GM19463 (cell line): ENCODE data around the gene C1QL2.

ENCODE experiments used
- ATAC-seq: cut with Tn5 transposase; IDR thresholded peaks from one replicate; pipeline ENCODE4 v1.9.1; 2021; ENCODE audit warnings: mild to moderate bottlenecking, moderate library complexity; ENCODE audit not compliant: unreplicated experiment

C1QL2 gene

GRCh38 chr2:119158563-119159347 lies at the start of gene C1QL2:
TSS of gene C1QL2 (minus strand) at chr2:119158751. CDS start at chr2:119158269, 482 bp downstream.
- no peak for ATAC-seq

GRCh38 chr2:119207447-119207846 lies 48.9 kb upstream of the C1QL2 start:
- no peak for ATAC-seq

GRCh38 chr2:119206201-119206600 lies 47.6 kb upstream of the C1QL2 start:
- ATAC-seq, result no peak

- ATAC-seq, result no peak
These were observed 46.6 kb upstream of the C1QL2 start for GRCh38 chr2:119205001-119205706.

GRCh38 chr2:119204525-119204924 lies 46.0 kb upstream of the C1QL2 start:
- no peak for ATAC-seq

GRCh38 chr2:119202610-119203310 lies 44.2 kb upstream of the C1QL2 start:
- ATAC-seq, result no peak

GRCh38 chr2:119201815-119202214 lies 43.3 kb upstream of the C1QL2 start:
- ATAC-seq, result no peak

- no peak for ATAC-seq
These were observed 39.8 kb upstream of the C1QL2 start for GRCh38 chr2:119198240-119198840.

GRCh38 chr2:119197529-119198239 lies 39.1 kb upstream of the C1QL2 start:
- ATAC-seq, result no peak

GRCh38 chr2:119197126-119197405 lies 38.5 kb upstream of the C1QL2 start:
- ATAC-seq, result no peak

GRCh38 chr2:119196301-119197125 lies 38.0 kb upstream of the C1QL2 start:
- no peak for ATAC-seq

GRCh38 chr2:119195887-119196286 lies 37.3 kb upstream of the C1QL2 start:
- no peak for ATAC-seq

- no peak for ATAC-seq
These were observed 36.5 kb upstream of the C1QL2 start for GRCh38 chr2:119195001-119195400.

- ATAC-seq, result no peak
These were observed 34.3 kb upstream of the C1QL2 start for GRCh38 chr2:119192893-119193292.

- ATAC-seq, result no peak
These were observed 32.0 kb upstream of the C1QL2 start for GRCh38 chr2:119190321-119191111.

GRCh38 chr2:119184512-119184911 lies 26.0 kb upstream of the C1QL2 start:
- no peak for ATAC-seq

GRCh38 chr2:119181791-119182445 lies 23.4 kb upstream of the C1QL2 start:
- ATAC-seq, result no peak

- ATAC-seq, result no peak
These were observed 22.8 kb upstream of the C1QL2 start for GRCh38 chr2:119181391-119181790.

GRCh38 chr2:119180892-119181291 lies 22.3 kb upstream of the C1QL2 start:
- ATAC-seq, result no peak
